ENCODE results near the gene NELL1.

The NELL1 gene

GRCh38 chr11:21614961-21615360 is 945.6 kb downstream of the NELL1 start:
- no peak for DNase-seq

- DNase-seq = no peak
Measured at GRCh38 chr11:21615955-21616371, 946.6 kb downstream of the NELL1 start.

- DNase-seq = no peak
Measured at GRCh38 chr11:21622566-21622965, 953.2 kb downstream of the NELL1 start.

GRCh38 chr11:21622995-21623394 is 953.6 kb downstream of the NELL1 start:
- no peak for DNase-seq

Data from CD4-positive, alpha-beta T cell treated with Interferon alpha-2 for 1 hour (primary cell).